Measurements from ENCODE around the gene MT1F.
"Not testable (repeated sequence)": the region's sequence is repeated elsewhere in the genome, so short reads cannot be mapped to it uniquely, and the experiment has no call there.

Gene MT1F

GRCh38 chr16:56620339-56620897 lies 37.3 kb upstream of the MT1F start:
- H3K27ac ChIP-seq = no peak overlapping the region
- no peak for TF ChIP-seq CTCF (conservative IDR thresholded peaks at IDR 0.05)

GRCh38 chr16:56621665-56622445 lies 35.9 kb upstream of the MT1F start:
- not testable (repeated sequence) for H3K27ac ChIP-seq

- not testable (repeated sequence) for H3K27ac ChIP-seq
These were observed 34.6 kb upstream of the MT1F start for GRCh38 chr16:56623184-56623583.

- no peak for TF ChIP-seq CTCF (conservative IDR thresholded peaks at IDR 0.05)
- no peak overlapping the region for H3K27ac ChIP-seq
These were observed 34.1 kb upstream of the MT1F start for GRCh38 chr16:56623637-56624036.

GRCh38 chr16:56625140-56625942 lies 32.4 kb upstream of the MT1F start, which contains the start of gene MT1E:
TSS of gene MT1E (plus strand) at chr16:56625781. CDS start at chr16:56625852, 71 bp downstream.
- no peak for TF ChIP-seq CTCF (conservative IDR thresholded peaks at IDR 0.05)
- peak within 1 kb of the TSS; percentile 70 for H3K27ac ChIP-seq

- no peak for TF ChIP-seq CTCF (conservative IDR thresholded peaks at IDR 0.05)
- peak overlapping the region; percentile 70 for H3K27ac ChIP-seq
These were observed 31.7 kb upstream of the MT1F start for GRCh38 chr16:56625943-56626654.

GRCh38 chr16:56626685-56627084 lies 31.1 kb upstream of the MT1F start:
- H3K27ac ChIP-seq = peak overlapping the region; percentile 70

More at GRCh38 chr16:56626685-56627084, 31.1 kb upstream of the MT1F start:
- no peak for TF ChIP-seq CTCF (conservative IDR thresholded peaks at IDR 0.05)
